ENCODE results near the gene SPRN. TPM values are rescaled to one million over a fixed set of nuclear protein-coding genes. Genes with fewer than 3 reads are reported as not detected.
"Not testable (repeated sequence)": the region's sequence is repeated elsewhere in the genome, so short reads cannot be mapped to it uniquely, and the experiment has no call there.

The SPRN gene
- total RNA-seq, 4 donors from 2014 or later, result not detected

DNA sequence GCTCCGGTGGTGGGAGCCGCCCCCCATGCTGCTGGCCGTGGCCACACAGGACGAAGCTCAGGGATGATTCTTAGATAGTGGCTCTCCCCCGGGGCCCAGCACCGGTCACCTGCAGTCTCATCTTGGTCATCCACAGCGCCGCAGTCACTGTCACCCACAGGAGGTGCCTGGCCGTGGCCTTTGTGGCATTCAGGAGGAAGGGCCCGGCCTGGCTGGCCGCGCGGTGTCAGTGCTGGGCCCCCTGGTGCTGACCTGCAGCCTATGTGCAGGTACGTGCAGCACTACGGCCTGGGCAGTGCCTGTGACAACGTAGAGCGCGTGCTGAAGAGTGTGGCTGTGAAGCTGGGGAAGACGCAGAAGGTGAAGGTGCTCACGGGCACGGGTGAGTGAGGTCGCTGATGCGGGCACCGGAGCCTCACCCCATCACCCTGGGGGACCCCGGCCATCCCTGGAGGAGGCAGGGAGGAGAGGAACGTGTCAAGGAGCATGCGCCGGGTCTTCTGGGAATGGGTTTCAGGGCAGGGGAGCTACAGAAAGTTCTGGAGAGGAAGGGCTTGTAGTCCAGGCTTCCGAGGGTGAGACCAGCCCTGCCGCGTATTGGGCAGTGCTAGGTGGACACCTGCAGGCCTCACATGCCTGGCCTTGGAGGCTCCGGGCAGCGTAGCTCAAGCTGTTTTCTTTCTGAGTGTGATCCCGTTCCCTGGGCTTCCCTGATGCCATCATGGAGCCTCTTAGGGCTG lies 5.0 kb downstream of the SPRN start:
- Histone ChIP-seq H3K9me3 (no peaks in the 10 kb centered on the region), H3K36me3 (peaks cover 0 to 66% (median 13%) of the 10 kb centered on the region in 3 donors), H3K27ac (no peak overlapping the region), H3K27me3 (peaks cover 0 to 24% (median 3%) of the 10 kb centered on the region in 4 donors), H3K4me3 (no peak overlapping the region), H3K4me1 (peaks cover 0 to 15% (median 11%) of the 10 kb centered on the region in 3 donors)
- TF ChIP-seq POLR2A (IDR thresholded peaks at IDR 0.05), result no peak
- TF ChIP-seq, protein P1, sequence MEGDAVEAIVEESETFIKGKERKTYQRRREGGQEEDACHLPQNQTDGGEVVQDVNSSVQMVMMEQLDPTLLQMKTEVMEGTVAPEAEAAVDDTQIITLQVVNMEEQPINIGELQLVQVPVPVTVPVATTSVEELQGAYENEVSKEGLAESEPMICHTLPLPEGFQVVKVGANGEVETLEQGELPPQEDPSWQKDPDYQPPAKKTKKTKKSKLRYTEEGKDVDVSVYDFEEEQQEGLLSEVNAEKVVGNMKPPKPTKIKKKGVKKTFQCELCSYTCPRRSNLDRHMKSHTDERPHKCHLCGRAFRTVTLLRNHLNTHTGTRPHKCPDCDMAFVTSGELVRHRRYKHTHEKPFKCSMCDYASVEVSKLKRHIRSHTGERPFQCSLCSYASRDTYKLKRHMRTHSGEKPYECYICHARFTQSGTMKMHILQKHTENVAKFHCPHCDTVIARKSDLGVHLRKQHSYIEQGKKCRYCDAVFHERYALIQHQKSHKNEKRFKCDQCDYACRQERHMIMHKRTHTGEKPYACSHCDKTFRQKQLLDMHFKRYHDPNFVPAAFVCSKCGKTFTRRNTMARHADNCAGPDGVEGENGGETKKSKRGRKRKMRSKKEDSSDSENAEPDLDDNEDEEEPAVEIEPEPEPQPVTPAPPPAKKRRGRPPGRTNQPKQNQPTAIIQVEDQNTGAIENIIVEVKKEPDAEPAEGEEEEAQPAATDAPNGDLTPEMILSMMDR (IDR thresholded peaks at IDR 0.05), result no peak
- 89 to 90% methylated on average over 17 to 27 of the region's 34 CpGs for WGBS, 2 donors
- DNase-seq, result no peak
- intact Hi-C loops (cut with DNase I), result no loop called here

GRCh38 chr10:133418289-133418993 lies 6.0 kb downstream of the SPRN start:
- intact Hi-C loops (cut with DNase I), result no loop called here
- Histone ChIP-seq H3K36me3 (peaks cover 0 to 70% (median 13%) of the 10 kb centered on the region in 3 donors), H3K27me3 (peaks cover 0 to 20% (median 3%) of the 10 kb centered on the region in 4 donors), H3K9me3 (no peaks in the 10 kb centered on the region), H3K4me3 (no peak overlapping the region), H3K4me1 (peaks cover 0 to 12% (median 10%) of the 10 kb centered on the region in 3 donors), H3K27ac (no peak overlapping the region)
- WGBS, 2 donors, result 94 to 96% methylated on average over 8 to 12 of the region's 14 CpGs
- TF ChIP-seq, protein P1 (IDR thresholded peaks at IDR 0.05), result no peak
- no peak for TF ChIP-seq POLR2A (IDR thresholded peaks at IDR 0.05)
- no peak for DNase-seq

DNA sequence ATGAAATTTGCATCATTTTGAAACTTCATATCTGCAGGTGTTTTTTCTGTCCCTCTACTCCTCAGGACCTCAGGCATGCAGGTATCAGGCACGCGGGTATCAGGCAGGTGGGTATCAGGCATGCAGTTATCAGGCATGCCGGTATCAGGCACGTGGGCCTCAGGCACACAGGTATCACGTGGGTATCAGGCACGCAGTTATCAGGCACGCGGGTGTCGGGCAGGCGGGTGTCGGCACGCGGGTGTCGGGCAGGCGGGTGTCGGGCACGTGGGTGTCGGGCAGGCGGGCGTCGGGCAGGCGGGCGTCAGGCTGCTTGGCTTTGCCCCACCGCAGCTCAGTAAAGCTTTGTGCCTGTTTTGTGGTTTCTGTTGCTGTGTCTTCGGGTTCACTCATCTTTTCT lies 8.7 kb downstream of the SPRN start:
- Histone ChIP-seq H3K4me1 (no peaks in the 10 kb centered on the region), H3K36me3 (peaks cover 0 to 82% (median 13%) of the 10 kb centered on the region in 3 donors), H3K9me3 (peaks cover 0 to 24% (median 13%) of the 10 kb centered on the region in 3 donors), H3K27ac (no peak overlapping the region), H3K4me3 (no peak overlapping the region), H3K27me3 (peaks cover 0 to 2% (median 0%) of the 10 kb centered on the region in 4 donors)
- TF ChIP-seq POLR2A (IDR thresholded peaks at IDR 0.05), result no peak
- TF ChIP-seq, protein P1 (IDR thresholded peaks at IDR 0.05), result no peak
- DNase-seq, result no peak
- intact Hi-C loops (cut with DNase I), result no loop called here
- WGBS, 2 donors, result 92 to 94% methylated on average over 2 to 23 of the region's 25 CpGs

DNA sequence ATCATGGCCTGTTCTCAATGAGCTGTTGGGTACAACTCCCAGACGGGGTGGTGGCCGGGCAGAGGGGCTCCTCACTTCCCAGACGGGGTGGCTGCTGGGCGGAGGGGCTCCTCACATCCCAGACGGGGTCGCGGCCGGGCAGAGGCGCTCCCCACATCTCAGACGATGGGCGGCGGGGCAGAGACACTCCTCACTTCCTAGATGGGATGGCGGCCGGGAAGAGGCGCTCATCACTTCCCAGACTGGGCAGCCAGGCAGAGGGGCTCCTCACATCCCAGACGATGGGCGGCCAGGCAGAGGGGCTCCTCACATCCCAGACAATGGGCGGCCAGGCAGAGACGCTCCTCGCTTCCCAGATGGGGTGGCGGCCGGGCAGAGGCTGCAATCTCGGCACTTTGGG lies 10.0 kb downstream of the SPRN start:
- H3K27ac ChIP-seq; intact Hi-C loops (cut with DNase I); H3K4me1 ChIP-seq; DNase-seq; H3K27me3 ChIP-seq; H3K4me3 ChIP-seq: not testable (repeated sequence)
- no CpG with 5 or more reads among the region's 23 CpGs for WGBS, 2 donors
- Histone ChIP-seq H3K36me3 (peaks cover 0 to 82% (median 11%) of the 10 kb centered on the region in 3 donors), H3K9me3 (peaks cover 0 to 32% (median 13%) of the 10 kb centered on the region in 3 donors)

GRCh38 chr10:133412381-133412711 lies 12.1 kb downstream of the SPRN start:
- no peak overlapping the region for H3K4me3 ChIP-seq
- TF ChIP-seq, protein P1 (IDR thresholded peaks at IDR 0.05), result no peak
- TF ChIP-seq POLR2A (IDR thresholded peaks at IDR 0.05), result no peak
- H3K27me3 ChIP-seq, result no peaks in the 10 kb centered on the region
- no peak overlapping the region for H3K27ac ChIP-seq
- H3K9me3 ChIP-seq, result peaks cover 0 to 32% (median 13%) of the 10 kb centered on the region in 3 donors
- intact Hi-C loops (cut with DNase I), result no loop called here
- no peak for DNase-seq
- no peaks in the 10 kb centered on the region for H3K4me1 ChIP-seq
- peaks cover 0 to 84% (median 0%) of the 10 kb centered on the region in 3 donors for H3K36me3 ChIP-seq
